ENCODE data around the gene SLC4A5. TPM values are rescaled to one million over a fixed set of nuclear protein-coding genes. Genes with fewer than 3 reads are reported as not detected.

SLC4A5 gene
- total RNA-seq, 1 donor from 2014 or later, result 4.2 TPM

- Mint-ChIP-seq H3K4me1 (ENCODE audit: unreplicated experiment) (peaks cover 35% of the 10 kb centered on the region), H3K4me3 (ENCODE audit: unreplicated experiment) (peak overlapping the region; percentile 66), H3K27ac (ENCODE audit: unreplicated experiment) (peak overlapping the region; percentile 91), H3K27me3 (ENCODE audit: unreplicated experiment) (peaks cover 7% of the 10 kb centered on the region), H3K9me3 (ENCODE audit: unreplicated experiment) (no peaks in the 10 kb centered on the region), H3K36me3 (ENCODE audit: low read depth, unreplicated experiment) (peaks cover 64% of the 10 kb centered on the region)
- no peak for TF ChIP-seq CTCF (IDR thresholded peaks at IDR 0.05; ENCODE audit: unreplicated experiment)
- peak; percentile 23 for DNase-seq (ENCODE audit: low spot score)
Observed at GRCh38 chr2:74373985-74374384, 30.8 kb upstream of the SLC4A5 start.

DNA sequence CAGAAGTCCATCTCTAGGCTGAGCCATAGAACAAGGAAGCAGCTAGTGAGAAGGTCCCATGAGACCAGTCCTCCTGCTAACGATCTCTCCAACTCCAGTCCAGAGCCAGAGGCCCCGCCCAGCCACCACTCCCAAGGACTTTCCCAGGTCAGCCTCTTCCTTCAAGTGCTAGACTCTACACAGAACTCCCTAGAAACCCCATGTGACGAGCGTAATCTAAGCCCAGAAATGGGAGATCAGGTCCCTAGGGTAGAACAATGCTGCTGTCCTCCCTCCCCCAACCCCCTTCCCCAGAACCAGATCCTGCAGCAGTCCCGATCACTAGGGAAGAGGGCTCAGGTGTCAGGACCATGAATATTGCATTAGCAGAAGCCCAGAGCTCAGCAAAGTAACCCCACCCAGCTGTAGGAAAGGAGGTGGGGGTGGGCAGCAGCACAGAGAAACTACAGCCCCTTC, 30.0 kb upstream of the SLC4A5 start:
- H3K27me3 Mint-ChIP-seq (ENCODE audit: unreplicated experiment), result peaks cover 7% of the 10 kb centered on the region
- no peaks in the 10 kb centered on the region for H3K9me3 Mint-ChIP-seq (ENCODE audit: unreplicated experiment)
- no peak for DNase-seq (ENCODE audit: low spot score)
- peak overlapping the region; percentile 31 for H3K4me3 Mint-ChIP-seq (ENCODE audit: unreplicated experiment)
- peaks cover 32% of the 10 kb centered on the region for H3K4me1 Mint-ChIP-seq (ENCODE audit: unreplicated experiment)
- H3K27ac Mint-ChIP-seq (ENCODE audit: unreplicated experiment), result peak overlapping the region; percentile 75
- peaks cover 70% of the 10 kb centered on the region for H3K36me3 Mint-ChIP-seq (ENCODE audit: low read depth, unreplicated experiment)
- no peak for TF ChIP-seq CTCF (IDR thresholded peaks at IDR 0.05; ENCODE audit: unreplicated experiment)

- no peak for DNase-seq (ENCODE audit: low spot score)
- Mint-ChIP-seq H3K4me1 (ENCODE audit: unreplicated experiment) (peaks cover 32% of the 10 kb centered on the region), H3K27ac (ENCODE audit: unreplicated experiment) (peak overlapping the region; percentile 38), H3K27me3 (ENCODE audit: unreplicated experiment) (peaks cover 7% of the 10 kb centered on the region), H3K36me3 (ENCODE audit: low read depth, unreplicated experiment) (peaks cover 68% of the 10 kb centered on the region), H3K4me3 (ENCODE audit: unreplicated experiment) (peak overlapping the region; percentile 31), H3K9me3 (ENCODE audit: unreplicated experiment) (no peaks in the 10 kb centered on the region)
- TF ChIP-seq CTCF (IDR thresholded peaks at IDR 0.05; ENCODE audit: unreplicated experiment), result no peak
Observed at GRCh38 chr2:74372674-74373073, 29.5 kb upstream of the SLC4A5 start.

DNA sequence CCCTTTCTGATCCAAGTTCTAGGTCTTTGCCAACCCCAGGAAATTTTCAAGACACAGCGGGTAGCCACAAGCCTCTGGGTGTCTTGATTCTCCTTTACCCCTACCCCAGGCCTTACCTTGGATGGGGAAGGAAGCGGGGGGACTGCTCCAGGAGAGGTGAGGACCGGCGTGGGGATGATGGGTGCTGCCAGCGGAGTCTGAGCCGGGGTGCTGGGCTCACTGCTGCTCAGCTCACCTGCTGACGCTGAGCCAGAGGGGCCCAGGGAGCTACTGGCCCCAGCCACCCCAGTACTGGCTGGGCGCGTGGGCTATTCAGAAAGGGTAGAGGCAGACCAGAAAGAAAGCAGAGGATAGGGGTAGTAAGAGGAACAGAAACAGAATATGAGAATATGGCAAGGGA, 28.2 kb upstream of the SLC4A5 start:
- no peaks in the 10 kb centered on the region for H3K9me3 Mint-ChIP-seq (ENCODE audit: unreplicated experiment)
- peak overlapping the region; percentile 74 for H3K4me3 Mint-ChIP-seq (ENCODE audit: unreplicated experiment)
- H3K4me1 Mint-ChIP-seq (ENCODE audit: unreplicated experiment), result peaks cover 32% of the 10 kb centered on the region
- TF ChIP-seq CTCF (IDR thresholded peaks at IDR 0.05; ENCODE audit: unreplicated experiment), result no peak
- H3K36me3 Mint-ChIP-seq (ENCODE audit: low read depth, unreplicated experiment), result peaks cover 71% of the 10 kb centered on the region
- DNase-seq (ENCODE audit: low spot score), result no peak
- H3K27ac Mint-ChIP-seq (ENCODE audit: unreplicated experiment), result peak overlapping the region; percentile 72
- peaks cover 8% of the 10 kb centered on the region for H3K27me3 Mint-ChIP-seq (ENCODE audit: unreplicated experiment)

GRCh38 chr2:74369976-74370375, 26.8 kb upstream of the SLC4A5 start:
- H3K9me3 Mint-ChIP-seq (ENCODE audit: unreplicated experiment), result no peaks in the 10 kb centered on the region
- DNase-seq (ENCODE audit: low spot score), result no peak
- no peak for TF ChIP-seq CTCF (IDR thresholded peaks at IDR 0.05; ENCODE audit: unreplicated experiment)
- peak overlapping the region; percentile 72 for H3K4me3 Mint-ChIP-seq (ENCODE audit: unreplicated experiment)
- H3K27ac Mint-ChIP-seq (ENCODE audit: unreplicated experiment), result no peak overlapping the region
- H3K4me1 Mint-ChIP-seq (ENCODE audit: unreplicated experiment), result peaks cover 26% of the 10 kb centered on the region
- H3K27me3 Mint-ChIP-seq (ENCODE audit: unreplicated experiment), result peaks cover 10% of the 10 kb centered on the region
- H3K36me3 Mint-ChIP-seq (ENCODE audit: low read depth, unreplicated experiment), result peaks cover 74% of the 10 kb centered on the region
